ENCODE data around the gene TTLL8.

DNA sequence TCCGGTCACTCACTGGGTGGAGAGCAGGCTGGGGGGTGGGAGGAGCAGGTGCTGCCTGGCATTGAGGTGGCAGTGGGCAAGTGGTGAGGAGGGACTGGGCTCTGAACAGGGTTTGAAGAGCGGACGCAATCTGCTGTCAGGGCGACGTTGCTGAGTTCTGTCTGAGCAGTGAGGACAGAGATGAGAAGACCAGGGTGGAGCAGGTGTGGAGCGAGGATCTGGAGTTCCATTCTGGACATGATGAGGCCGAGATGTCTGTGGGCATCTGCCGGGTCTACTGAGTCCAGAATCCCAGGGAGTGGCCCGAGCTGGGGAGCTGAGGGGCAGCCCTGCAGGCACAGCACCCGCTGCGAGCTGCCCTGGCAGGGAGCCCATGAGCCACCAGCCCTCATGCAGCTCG is 29.5 kb upstream of the TTLL8 start:
- TF ChIP-seq, protein P1, sequence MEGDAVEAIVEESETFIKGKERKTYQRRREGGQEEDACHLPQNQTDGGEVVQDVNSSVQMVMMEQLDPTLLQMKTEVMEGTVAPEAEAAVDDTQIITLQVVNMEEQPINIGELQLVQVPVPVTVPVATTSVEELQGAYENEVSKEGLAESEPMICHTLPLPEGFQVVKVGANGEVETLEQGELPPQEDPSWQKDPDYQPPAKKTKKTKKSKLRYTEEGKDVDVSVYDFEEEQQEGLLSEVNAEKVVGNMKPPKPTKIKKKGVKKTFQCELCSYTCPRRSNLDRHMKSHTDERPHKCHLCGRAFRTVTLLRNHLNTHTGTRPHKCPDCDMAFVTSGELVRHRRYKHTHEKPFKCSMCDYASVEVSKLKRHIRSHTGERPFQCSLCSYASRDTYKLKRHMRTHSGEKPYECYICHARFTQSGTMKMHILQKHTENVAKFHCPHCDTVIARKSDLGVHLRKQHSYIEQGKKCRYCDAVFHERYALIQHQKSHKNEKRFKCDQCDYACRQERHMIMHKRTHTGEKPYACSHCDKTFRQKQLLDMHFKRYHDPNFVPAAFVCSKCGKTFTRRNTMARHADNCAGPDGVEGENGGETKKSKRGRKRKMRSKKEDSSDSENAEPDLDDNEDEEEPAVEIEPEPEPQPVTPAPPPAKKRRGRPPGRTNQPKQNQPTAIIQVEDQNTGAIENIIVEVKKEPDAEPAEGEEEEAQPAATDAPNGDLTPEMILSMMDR (IDR thresholded peaks at IDR 0.05) = no peak
- TF ChIP-seq POLR2A (IDR thresholded peaks at IDR 0.05) = no peak
